Ecto neural progenitor cell (in vitro differentiated cells): ENCODE measurements around the gene SMIM24.

Experiments
- DNase-seq: peaks from one replicate; pipeline ENCODE4 v3.0.0-alpha.2; 2018; ENCODE audit warnings: low spot score

SMIM24 gene

DNA sequence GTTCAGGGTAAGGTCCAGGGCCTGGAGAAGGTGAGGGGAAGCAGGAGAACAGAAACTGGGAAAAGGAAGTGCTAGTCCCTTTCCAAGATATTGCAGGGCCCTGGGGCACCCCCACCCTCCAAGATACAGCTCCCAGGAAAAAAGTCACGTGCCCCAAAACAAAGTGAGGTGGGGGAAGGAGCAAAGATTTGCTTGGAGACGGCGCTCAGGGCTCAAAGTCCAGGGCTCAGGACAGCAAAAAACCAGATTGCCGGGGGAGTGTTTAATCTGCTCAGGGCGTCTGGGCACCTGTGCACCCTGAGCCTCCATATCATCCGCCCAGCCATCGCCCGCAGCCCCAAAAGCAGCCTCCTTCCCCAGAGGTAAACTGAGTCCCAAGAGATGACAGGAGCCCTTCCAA lies 6.3 kb downstream of the SMIM24 start:
- DNase-seq, result no peak

DNA sequence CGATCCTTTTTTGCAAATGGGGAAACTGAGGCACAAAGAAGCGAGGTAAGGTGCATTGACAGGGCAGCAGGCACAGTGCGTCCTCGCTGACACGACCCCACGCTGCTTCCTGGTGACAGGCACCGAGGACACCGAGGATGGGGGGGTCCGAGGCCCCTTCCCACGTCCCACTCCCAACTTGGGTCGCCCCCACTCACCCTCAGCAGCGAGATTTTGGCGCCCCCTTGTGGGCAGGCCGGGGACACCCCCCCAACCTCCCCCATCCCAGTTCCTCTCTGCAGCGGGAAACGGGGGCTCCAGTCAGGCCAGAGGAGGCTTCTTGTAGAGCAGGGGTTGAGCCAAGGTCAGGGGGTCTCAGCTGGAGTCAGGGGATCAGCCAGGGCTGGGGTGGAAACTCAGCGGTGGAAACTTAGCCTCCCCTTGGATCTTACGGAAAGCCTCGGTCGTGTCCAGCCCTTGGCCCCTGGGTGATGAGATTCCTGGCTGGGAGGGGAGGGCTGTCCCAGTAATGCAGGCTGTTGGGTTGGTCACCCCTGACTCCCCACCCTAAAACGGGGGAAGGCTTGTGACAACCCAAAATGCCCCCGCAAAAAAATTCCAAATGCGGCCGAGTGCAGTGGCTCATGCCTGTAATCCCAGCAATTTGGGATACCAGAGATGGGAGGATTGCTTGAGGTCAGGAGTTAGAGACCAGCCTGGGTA lies 8.2 kb downstream of the SMIM24 start:
- DNase-seq, result peak; percentile 66

- no peak for DNase-seq
These were observed 9.7 kb downstream of the SMIM24 start for GRCh38 chr19:3470500-3471128.

DNA sequence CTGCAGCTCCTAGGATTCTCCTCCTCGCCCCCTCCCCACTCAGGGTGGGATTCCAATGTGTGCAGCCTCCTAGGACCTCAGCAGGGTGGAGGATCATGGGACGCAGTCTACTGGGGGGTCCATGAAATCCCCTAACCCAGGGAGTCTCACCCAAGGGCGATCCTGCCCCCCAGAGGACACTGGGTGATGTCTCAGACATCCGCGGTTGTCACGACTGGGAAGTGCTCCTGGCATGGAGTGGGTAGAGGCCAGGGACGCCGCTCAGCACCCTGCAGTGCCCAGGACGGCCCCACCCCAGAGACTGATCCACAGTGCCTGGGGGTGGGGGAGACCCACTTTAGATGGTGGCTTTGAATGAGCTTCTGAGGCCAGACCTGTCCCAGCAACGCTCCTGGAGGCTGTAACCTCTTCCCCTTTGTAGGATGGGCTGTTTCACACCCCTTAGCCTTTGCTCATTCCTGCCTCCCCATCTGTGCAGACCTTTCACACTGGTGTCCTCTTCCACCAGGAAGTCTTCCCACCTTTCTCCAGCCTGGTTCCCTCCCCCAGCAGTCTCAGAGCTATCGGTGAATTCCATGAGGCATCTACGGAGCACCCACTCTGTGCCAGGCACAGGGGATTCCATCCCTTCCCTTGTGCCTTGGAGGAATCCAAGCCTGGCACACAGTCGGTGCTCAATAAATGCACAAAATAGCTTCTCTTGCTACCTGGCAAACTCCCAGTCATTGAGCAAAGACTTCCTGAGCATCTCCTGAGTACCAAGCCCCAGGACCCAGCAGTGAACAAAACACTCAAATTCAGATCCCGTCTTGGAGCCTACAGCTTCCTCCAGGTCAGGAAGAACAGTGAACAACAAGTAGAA lies 10.5 kb downstream of the SMIM24 start:
- DNase-seq, result no peak

- no peak for DNase-seq
These were observed 12.1 kb downstream of the SMIM24 start for GRCh38 chr19:3468211-3468610.

GRCh38 chr19:3467437-3468198 lies 12.7 kb downstream of the SMIM24 start:
- DNase-seq, result no peak

- no peak for DNase-seq
These were observed 13.7 kb downstream of the SMIM24 start for GRCh38 chr19:3466635-3467034.

DNA sequence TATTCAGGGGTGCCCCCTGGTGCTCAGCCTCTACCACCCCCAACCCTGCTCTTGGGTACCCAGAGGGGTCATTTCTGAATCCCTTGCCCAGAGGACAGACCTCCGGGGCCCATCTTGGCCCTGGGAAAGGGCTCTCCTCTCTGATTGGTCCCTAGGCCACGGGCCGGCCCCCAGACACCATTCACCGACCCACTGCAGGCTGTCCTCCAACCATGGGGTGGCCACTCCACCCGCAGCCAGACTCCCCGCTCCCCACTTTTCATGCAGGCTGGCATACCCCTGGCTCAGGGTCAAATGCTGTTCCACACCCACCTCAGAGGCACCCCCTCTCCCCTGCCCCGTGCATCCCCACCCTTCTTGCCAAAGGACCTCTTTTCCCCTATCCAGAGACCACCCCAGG lies 14.8 kb downstream of the SMIM24 start:
- no peak for DNase-seq

GRCh38 chr19:3464587-3465235 lies 15.6 kb downstream of the SMIM24 start:
- DNase-seq, result no peak

- DNase-seq, result no peak
These were observed 16.4 kb downstream of the SMIM24 start for GRCh38 chr19:3463714-3464586.

DNA sequence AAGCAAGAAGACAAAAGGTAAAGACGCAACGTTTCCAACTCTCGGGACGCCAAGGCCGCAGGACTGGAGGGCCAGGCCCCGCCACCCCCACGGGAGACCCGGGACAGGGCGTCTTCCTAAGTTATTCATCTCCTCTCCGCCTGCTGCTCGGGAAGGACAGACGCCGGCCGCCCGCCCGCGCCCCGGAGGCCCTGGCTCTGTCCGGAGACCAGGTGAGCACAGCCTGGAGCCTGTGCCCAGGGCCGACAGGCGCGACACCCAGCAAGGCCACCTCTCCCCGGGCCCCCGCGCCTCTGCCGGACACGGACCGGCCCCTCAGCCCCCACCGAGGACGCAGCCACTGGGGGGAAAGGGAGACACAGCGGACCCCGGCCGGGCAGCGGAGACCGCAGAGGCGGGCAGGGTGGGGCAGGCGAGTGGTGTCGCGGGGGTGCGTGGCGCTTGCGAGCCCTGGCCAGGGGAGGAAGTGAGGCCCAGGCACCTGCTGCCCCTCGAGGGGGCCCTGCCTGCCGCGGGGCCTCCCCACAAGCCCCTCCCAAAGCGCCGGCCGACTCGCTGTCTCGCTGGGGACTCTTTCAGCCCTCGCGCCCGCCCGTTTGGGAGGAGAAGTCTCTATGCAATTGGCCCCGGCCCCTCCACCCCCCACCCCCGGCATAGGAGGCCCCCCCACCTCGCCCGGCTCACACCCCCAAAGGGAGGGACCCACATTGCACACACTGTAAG lies 17.2 kb downstream of the SMIM24 start:
- DNase-seq, result no peak

DNA sequence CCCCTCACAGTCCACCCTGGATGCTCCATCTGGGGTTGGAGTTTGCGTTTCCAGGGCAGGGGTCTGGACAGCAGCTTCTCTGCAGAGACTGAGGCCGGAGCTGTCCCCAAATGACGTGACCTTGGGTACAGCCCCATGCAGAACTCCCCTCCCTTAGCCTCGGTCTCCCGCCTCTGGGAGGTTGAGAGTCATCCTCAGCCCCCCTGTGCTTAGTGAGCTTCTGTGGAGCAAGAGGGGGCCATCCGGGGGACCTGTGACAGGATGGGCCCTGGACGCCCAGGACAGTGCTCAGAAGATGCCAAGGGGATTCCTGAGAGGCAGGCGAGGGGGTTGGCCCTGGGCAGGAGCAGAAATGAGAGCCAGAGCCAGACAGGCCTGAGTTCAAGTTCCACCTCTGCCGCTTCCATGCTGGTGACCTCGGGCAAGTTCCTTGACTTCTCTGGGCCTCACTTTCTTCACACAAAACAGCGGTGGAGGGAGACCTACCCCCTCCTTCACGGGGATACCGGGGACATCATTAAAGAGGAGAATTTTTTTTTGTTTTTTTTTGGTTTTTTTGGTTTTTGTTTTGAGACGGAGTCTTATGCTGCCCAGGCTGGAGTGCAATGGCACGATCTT lies 20.3 kb downstream of the SMIM24 start:
- no peak for DNase-seq

- DNase-seq, result no peak
These were observed 21.0 kb downstream of the SMIM24 start for GRCh38 chr19:3459089-3459881.

- peak; percentile 56 for DNase-seq
These were observed 21.9 kb downstream of the SMIM24 start for GRCh38 chr19:3458229-3459088.

DNA sequence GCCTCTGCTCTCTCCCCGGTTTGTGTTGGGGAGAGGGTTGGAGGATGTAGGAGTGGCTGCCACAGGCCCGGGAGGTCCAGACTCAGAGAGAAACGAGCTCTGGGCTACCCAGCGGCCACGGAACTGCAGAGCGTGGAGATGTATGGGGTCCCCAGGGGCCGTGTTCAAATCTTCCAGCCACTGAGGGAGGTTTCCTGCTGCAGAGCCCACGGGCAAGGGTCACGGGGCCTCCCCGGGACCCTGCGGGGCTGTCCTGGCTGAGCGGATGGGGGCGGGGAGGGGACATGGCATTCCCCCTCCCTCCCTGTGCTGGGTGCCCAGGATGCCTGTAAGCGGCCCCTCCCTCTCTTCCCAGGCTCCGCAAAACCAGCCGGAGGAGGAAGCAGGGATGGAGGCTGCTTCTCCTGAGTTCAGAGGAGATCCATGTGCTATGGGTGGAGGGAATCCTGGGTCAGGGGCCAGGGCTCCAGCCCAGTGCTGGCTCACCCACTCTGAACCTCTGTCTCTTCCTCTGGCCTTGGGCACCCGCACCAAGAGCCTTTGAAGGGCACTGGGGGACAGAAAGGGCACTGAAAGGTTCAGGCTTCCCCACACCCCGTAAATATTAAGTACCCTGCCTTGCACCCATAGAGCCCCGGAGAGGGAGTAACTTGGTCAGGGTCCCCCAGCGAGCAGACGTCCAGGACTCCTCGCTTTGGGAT lies 22.6 kb downstream of the SMIM24 start:
- peak; percentile 47 for DNase-seq

DNA sequence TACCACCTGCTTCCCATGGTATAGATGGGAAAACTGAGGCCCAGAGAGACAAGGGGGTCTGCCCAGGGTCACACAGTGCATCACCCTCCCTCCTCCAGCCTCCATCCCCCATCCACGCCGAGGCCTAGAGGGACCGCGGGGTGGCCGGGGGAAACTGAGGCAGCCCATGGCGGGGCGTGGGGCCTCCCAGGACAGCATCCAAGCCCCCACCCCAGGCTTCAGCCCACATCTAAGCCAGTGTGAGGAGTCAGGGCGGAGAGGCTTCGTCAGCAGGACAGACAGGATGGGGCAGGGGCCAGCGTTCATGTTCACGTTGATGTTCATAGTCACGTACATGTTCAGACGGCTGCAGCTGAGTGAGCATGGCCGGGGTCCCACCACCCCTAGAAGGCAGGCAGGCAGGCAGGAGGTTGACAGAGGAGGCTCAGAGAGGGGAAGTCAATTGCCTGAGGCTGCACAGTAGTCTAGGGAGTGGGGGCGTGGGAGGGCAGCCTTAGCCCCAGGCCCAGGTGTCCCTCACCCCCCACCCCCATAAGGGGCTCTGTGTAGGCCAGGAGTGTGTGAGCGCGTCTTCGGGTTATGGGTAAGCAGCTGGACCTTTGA lies 23.3 kb downstream of the SMIM24 start:
- DNase-seq, result peak; percentile 47
